ENCODE measurements around the gene FASTK.
A peak's percentile ranks its signal among the peaks of the same experiment; 100 is the strongest.

Gene FASTK

DNA sequence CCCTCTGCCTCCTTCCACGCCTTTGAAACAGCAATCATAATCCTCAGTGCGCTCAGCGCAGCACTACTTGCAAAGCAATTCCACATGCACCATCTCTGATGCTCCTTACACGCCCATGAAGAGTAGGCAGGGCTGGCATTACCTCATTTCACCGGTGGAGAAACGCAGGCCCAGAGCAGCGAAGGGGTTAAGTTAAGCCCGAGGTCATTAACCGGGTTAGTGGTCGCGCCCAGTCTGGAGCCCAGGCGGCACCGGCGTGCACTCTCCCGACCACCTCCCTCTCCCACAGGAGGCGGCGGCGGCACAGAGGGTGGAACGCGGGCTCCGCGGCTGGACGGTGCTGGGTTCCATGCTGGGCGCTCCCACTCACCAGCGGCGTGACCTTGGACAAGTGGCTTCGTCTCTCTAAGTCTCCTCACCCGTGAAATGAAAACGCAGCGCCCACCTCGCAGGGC lies 515 bp downstream of the FASTK start:
- DNase-seq = no peak

DNA sequence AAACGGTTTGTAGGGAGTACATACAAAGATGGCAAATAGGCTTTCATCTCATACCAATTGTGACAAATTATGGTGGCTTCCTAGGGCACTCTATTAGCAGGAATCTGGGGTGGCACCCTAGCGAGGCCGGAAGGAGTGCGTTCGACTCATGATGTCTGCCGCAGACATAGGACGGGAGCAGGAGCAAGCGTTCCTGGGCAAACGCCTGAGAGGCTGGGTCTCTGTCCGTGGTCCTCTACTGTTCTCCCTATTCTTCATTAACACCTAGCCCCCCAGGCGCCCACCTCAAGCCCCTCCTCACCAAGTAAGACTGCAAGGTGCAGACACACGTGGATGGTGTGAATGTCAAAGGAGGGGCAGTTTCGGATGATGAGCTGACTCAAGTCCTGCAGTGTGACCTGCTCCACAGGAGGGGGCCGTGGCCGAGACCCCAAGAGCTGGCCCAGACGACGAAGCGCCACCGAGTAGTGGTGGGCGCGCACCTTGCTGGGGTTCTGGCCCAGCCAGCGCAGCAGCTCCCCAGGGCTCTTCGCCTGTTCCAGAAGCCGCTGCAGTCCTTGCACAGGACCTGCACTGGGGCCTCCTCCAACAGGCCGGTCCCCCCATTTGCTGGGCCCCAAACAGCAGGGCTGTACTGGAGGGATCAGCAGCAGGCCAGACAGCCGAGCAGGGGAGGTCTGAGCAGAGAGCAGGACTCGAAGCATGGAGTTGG lies 1.3 kb downstream of the FASTK start:
- no peak for DNase-seq

DNA sequence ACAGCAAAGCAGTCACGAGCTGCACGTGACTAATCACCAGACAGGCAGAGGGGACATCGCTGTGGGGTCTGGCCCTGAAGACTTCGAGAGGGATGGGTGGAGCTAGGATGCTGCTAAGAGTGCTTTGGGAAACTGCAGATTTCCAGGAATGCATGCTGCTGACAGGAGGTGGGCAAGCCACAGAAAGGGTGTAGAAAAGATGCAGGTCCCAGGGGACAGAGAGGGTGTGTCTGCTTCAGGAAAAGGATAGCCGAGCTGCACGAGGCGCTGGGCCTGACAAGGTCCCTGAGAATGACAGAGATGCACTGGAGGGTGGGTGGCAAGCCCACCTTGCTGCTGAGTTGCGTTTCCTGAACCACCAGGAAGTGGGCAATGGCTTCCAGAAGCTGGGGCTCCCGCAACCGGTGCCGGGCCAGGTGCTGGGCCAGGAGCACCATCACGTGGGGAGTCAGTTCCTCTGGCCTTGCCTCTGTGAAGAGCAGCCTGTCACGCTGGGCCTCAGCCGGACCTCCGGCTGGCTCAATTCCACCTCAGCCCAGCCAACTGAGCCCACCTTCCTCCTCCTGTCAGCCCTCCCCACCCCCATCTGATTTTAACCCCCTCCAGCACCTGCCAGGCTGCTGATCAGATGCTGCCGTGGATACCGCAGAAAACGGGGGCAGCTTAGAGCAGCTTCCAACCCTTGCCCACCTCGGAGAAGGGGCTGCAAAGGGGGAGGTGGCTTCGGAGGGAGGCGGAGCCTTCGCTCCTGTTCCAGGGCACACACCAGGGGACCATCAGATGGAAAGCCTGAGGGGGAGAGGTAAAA lies 2.2 kb downstream of the FASTK start:
- no peak for DNase-seq

DNA sequence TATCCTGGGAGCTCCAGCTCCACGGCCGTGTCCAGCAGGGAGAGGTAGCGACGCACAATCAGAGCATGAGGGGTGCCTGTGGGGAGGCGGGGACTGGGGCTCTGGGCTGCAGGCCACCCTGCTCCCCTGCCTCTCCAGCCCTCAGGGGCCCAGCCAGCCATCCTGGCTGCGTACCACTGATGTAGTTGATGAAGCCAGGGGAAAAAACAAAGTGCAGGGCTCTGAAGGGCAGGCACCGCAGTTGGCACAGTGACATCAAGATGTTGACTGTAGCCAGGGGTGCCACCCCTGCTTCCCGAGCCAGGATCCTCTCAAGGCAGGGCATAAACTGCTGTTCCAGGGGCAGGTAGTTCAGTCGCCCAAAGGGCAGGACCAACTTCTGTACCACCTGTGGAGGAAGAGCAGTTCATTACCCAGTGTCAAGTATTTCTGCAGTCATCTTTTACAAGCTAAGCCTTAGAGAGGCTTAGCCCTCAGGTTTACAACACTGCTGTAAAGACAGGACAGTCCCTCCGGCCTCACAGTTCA lies 2.8 kb downstream of the FASTK start:
- no peak for DNase-seq

DNA sequence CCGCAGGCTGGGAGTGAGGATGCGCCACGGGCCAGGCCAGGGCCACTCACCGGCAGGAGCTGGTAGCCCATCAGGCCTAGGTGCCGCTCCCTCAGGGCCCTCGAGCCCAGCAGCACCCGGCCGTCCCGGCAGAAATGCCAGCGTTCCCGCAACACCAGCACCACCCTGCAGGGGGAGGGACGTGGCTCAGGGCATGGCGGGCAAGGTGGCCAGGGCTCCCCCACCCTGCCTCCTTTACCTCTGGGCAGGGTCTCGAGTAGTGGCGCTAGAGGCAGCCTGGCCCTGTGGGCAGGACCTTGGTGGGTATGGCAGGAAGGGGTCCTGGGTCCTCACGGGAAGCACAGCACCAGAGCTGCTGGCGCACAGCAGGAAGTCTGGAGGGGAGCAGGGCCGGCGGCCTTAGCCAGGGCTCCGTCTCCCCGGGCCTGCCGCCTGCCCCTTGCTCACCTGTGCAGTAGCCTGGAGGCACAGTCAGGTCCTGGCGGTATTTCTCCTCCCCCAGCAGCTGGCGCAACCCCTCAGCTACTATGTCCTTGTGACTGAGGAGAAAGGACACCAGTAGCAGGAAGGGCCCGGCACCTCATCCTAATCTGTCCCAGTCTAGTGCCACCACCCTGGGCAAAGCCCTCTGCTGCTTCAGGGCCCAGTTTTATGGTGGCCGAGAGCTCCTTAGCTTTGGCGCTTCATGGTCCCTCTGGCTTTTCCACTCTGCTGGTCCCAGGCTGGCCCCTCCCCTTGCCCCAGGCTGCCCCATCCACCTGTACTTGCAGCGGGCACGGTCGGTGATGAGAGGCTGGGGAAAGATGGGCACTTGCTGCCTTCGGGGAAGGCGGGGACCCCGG lies 3.5 kb downstream of the FASTK start:
- DNase-seq = no peak

DNA sequence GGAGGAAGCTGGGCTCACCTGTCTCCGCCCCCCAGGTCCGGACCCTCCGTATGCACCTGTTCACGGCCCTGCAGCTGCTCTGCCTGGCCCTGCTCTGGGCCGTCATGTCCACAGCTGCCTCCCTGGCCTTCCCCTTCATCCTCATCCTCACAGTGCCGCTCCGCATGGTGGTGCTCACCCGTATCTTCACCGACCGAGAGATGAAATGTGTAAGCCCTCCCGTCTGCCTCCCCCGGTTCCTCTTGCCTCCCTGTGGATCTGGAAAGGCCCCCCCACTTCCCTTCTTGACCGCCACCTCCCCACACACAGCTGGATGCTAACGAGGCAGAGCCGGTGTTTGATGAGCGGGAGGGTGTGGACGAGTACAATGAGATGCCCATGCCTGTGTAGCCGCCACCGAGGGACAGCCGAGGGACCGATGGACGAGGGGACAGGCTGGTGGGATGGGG lies 4.6 kb downstream of the FASTK start:
- no peak for DNase-seq

DNA sequence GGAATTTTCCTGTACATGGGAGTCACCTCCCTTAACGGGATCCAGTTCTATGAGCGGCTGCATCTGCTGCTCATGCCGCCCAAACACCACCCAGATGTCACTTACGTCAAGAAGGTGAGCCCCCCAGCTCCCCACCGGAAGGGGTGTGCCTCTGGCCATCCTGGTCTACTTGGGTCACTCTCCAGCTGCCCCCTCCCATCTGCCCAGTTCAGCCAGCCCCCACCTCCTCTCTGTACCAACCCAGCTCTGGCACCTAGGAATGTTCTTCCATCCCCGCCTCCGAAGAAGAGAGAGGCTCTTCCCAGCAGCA lies 5.0 kb downstream of the FASTK start:
- no peak for DNase-seq

DNA sequence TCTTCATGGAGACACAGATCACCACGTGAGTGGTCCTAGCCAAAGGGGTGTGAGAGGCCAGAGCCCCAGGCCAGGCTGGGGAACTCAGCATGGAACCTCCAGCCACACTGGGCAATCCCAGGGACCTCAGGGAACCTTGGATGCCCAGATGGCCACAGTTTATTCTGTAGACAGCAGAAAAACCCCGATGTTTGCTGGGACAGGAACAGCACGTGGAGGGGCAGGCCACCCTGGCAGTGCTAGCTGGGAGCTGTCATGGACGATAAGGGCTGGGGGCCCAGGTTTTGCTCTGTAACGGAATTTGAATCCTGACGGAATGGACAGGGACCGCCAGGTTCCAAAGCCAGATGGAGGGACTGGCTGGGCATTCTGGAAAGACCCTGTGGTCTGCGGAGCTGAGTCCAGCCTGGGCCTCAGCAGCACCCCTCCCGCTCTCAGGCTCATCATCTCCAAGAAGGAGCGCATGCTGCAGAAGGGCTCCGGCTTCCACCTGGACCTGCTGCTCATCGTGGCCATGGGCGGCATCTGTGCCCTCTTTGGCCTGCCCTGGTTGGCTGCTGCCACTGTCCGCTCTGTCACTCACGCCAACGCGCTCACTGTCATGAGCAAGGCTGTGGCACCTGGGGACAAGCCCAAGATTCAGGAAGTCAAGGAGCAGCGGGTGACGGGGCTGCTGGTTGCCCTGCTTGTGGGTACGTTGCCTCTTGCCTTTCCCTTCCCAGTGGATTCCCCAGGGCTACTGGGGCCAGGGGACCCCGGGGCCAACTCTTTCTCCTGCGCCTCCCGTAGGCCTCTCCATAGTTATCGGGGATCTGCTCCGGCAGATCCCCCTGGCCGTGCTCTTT lies 5.6 kb downstream of the FASTK start:
- DNase-seq = no peak

DNA sequence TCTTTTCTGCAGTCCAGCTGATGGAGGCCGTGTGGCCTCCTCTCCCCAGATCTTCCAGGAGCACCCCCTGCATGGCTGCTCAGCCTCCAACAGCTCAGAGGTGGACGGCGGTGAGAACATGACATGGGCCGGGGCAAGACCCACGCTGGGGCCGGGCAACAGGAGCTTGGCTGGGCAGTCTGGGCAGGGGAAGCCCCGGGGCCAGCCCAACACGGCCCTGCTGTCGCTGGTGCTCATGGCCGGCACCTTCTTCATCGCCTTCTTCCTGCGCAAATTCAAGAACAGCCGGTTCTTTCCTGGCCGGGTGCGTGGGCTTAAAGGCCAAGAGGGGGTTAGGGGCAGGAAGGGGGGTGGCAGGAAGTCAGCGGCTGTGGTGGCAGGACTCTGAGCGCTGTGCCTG lies 6.6 kb downstream of the FASTK start:
- DNase-seq = no peak

DNA sequence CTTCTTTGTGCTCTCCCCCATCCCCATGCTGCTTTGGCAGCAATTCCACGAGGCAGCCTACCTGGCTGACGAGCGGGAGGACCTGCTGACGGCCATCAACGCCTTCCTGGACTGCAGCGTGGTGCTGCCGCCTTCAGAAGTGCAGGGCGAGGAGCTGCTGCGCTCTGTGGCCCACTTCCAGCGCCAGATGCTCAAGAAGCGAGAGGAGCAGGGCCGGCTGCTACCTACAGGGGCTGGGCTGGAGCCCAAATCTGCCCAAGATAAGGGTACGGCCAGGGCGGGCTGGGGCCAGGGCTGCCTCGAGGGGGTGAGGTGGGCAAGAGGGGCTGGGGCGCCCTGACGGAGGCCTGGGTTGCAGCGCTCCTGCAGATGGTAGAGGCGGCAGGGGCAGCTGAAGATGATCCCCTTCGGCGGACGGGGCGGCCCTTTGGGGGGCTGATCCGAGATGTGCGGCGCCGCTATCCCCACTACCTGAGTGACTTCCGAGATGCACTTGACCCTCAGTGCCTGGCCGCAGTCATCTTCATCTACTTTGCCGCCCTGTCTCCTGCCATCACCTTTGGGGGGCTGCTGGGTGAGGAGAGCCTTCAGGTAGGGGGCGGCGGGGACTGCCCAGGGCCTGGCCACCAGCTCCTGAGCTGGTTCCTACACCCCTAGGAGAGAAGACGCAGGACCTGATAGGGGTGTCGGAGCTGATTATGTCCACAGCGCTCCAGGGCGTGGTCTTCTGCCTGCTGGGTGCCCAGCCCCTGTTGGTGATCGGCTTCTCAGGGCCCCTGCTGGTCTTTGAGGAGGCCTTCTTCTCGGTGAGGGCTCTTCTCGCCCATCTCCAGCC lies 9.4 kb downstream of the FASTK start:
- DNase-seq = no peak

DNA sequence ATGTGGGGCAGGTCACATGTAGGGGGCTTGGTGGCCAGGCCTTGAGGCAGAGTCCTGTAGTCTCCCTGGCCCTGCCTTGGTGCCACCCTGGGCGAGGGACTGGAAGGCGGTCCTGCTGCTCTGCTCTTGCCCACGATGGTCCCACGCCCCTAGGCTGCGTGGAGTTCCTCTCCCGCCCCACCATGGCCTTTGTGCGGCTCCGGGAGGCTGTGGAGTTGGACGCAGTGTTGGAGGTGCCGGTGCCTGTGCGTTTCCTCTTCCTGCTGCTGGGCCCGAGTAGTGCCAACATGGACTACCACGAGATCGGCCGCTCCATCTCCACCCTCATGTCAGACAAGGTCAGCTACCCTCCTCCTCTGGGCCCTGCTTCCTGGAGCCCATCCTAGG lies 10.0 kb downstream of the FASTK start:
- no peak for DNase-seq

DNA sequence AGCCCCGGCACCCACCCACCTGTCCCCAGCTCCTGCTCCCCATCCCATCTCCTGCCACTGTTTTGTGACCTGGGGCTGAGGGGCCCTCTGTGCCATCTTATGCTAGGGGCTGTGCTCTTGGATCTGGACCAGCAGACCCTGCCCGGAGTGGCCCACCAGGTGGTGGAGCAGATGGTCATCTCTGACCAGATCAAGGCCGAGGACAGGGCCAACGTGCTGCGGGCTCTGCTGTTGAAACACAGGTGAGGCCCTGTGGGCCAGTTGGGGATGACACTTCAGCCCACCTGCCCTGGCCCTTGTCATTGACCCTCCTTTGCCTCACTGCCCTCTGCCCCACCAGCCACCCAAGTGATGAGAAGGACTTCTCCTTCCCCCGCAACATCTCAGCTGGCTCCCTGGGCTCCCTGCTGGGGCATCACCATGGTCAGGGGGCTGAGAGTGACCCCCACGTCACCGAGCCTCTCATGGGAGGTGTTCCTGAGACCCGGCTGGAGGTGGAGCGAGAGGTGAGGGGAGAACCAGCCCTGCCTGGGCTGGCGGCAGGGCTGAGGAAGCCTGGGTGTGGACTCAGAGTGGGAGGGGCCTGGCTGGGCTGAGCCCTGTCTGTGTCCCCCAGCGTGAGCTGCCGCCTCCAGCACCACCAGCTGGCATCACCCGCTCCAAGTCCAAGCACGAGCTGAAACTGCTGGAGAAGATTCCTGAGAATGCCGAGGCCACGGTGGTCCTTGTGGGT lies 10.6 kb downstream of the FASTK start:
- DNase-seq = no peak

DNA sequence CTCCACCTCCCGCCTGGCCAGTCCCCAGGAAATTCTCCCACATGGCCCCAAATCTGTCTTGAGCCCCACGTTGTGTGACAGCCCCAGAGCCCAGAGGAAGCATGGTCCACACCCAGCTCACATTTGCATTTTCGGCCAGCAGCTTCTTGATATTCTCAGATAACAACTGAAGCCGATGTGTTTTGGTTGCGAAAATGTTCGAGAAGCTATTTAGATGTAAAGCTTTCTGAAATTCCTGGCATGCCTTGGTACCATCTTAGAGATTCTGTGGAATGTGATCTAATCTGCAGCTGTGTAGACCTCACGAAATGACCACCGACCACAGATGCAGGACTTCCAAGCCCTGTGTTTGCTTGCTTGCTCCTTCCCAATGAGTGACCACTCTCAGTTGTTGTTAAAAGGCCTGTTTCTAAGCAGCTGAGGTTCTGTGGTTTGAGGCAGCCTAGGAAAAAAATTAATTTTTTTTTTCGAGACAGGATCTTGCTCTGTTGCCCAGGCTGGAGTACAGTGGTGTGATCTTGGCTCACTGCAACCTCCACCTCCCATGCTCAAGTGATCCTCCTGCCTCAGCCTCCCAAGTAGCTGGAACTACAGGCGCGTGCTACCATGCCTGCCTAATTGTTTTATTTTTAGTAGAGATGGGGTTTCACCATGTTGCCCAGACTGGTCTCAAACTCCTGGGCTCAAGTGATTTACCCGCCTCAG lies 12.4 kb downstream of the FASTK start:
- DNase-seq = no peak

DNA sequence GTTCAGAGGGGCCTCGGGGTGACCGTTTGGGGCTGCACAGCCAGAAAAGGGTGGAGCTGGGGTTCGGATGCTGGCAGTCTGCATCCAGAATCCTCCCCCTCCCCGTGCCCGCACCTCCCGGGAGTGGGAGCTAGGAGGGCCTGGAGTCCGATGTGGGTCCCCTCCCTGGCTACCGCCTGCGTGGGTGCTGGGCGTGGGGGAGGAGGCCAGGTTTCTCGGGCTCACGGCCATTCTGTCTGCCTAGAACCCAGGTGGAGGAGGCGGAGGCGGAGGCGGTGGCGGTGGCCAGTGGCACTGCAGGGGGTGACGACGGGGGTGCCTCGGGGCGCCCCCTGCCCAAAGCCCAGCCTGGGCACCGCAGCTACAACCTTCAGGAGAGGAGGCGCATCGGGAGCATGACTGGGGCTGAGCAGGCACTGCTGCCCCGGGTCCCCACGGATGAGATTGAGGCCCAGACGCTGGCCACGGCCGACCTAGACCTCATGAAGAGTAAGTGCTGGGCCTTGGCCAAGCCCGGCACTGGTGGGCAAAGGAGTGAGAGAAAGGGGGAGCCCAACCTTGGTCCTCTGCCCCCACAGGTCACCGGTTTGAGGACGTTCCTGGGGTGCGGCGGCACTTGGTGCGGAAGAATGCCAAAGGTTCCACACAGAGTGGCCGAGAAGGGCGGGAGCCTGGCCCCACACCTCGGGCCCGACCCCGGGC lies 14.2 kb downstream of the FASTK start:
- DNase-seq = no peak

DNA sequence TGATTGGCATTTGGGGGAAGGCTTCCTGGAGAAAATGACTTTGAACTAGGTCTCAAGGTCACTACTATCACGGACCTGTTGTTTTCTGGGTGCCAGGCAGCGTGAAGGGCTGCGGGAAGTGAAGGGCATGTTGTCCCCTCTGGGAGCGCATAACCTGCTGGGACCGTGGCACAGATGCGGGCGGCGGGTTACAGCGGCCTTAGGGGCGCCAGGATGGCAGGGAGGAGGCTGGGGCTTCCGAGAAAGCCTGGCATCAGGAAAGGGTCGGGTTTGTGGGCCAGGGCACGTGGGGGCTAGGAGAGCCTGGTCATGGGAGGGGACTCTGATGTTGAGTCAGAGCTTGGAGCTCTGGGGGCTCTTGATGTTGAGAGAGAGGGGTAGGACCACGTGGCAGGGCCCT lies 15.1 kb downstream of the FASTK start:
- DNase-seq = no peak

DNA sequence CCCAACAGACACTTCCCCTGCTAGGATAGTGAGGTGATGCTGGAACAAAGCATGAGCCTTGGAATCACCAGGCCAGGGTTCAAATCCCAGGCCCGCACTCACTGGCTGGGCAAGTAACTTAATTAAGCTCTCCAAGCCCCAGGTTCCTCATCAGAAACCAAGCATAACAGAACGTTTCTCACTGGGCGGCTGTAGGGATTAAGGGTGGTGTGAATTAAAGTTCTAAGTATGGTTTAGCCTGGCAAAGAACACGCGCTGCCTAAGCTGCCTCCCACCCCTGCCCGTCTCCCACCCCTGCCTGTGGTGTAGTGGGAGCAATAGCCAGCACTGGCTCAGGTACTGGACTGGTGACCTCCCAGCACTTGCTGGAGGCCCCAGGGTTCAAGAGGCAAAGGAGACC lies 15.6 kb downstream of the FASTK start:
- no peak for DNase-seq

DNA sequence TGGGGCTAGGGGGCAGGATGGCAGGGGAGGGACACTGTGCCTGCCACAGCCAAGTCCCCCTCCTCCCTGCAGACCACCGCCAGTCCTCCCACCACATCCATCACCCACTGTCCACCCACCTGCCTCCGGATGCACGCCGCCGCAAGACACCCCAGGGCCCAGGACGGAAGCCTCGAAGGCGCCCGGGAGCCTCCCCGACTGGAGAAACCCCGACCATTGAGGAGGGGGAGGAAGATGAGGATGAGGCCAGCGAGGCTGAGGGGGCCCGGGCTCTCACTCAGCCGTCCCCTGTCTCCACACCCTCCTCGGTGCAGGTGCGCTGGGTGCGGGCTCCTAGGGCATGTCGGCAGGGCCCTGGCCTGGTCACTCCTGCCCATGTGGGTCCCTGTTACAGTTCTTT lies 16.2 kb downstream of the FASTK start:
- no peak for DNase-seq

DNA sequence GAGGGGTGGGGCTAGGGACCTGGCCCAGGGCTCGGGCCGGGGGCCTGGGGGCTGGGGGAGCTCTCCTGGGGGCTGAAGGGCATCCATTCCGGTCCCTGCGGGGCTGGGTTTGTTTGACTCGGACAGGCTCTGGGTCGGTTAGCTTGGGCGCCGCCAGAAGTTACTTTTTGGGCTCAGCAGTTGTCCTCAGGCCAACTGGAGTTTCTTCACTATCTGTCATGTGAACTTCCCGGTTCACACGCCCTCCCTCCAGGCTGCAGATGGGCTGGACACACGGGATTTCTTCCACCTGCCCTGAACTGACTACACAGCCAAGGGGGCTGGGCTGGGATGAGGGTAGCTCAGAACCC lies 17.4 kb downstream of the FASTK start:
- DNase-seq = no peak

DNA sequence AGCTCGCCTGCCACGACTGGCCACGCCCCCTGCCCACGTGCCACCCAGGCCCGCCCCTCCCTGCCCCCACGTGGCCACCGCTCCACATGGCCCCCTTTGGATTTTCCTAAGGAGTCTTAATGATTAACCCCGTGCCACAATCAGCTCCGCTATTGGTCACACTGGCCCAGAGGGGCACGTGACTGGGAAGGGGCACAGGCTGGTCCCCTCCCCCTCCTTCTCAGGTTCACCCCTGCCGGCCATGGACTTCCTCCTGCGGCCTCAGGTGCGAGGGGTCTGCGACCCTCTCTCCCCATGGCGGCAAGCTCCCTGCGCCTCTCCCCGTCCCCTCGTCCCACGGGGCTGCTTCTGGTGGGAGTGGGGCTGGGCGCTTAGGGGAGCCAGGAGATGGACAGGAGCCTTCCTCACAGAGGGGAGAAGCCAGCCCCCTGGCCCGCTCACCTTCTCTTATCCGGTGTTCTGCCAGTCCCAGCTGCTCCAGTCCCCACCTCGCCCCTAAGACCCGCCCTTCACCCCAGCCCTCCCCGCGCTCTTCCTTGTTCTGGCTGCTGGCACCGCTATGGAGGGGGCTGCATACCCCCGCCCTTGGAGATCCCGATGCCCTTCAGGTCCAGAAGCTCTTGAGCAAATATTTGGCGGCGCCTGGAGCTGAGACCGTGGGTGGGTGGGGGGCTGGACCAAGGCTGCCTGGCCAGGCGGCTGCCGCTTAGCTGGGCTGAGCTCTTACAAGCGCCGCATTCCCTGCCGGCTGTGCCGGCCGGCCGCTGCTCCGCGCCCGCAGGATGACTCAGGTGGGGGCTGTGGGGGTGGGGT lies 18.0 kb downstream of the FASTK start:
- peak; percentile 36 for DNase-seq

All from cortex of kidney (tissue), 1 donor.